Loucy (cell line): Measurements from ENCODE around the gene NBEA.

Experiments
- H2AFZ ChIP-seq: fragments of 200-600 bp; sonication (generic); 2 replicates; pipeline ENCODE4 v1.6.0; 2016; ENCODE audit warnings: antibody characterized with exemption, mild to moderate bottlenecking, low read length, moderate library complexity
- H3F3A ChIP-seq: fragments of 200-600 bp; 2 replicates; pipeline ENCODE4 v1.6.0; 2016; ENCODE audit warnings: antibody characterized with exemption, low read depth, mild to moderate bottlenecking
- H3K27me3 ChIP-seq: fragments of 200-600 bp; sonication (generic); 2 replicates; pipeline ENCODE4 v1.6.1; 2014; ENCODE audit warnings: low read length, mild to moderate bottlenecking; ENCODE audit not compliant: insufficient read depth, poor library complexity, severe bottlenecking
- H3K36me3 ChIP-seq: fragments of 200-600 bp; sonication (generic); 2 replicates; pipeline ENCODE4 v1.6.1; 2016; ENCODE audit warnings: low read length; ENCODE audit not compliant: insufficient read depth
- H3K4me1 ChIP-seq: fragments of 200-600 bp; sonication (generic); 2 replicates; pipeline ENCODE4 v1.5.1; 2014; ENCODE audit warnings: low read length, mild to moderate bottlenecking; ENCODE audit not compliant: insufficient read depth, poor library complexity, severe bottlenecking
- H3K4me2 ChIP-seq: fragments of 200-600 bp; sonication (generic); 2 replicates; pipeline ENCODE4 v1.6.0; 2014; ENCODE audit warnings: antibody characterized with exemption, low read length, low read depth, mild to moderate bottlenecking; ENCODE audit not compliant: poor library complexity, severe bottlenecking
- H3K4me3 ChIP-seq: fragments of 200-600 bp; sonication (generic); 2 replicates; pipeline ENCODE4 v1.5.1; 2014; ENCODE audit warnings: low read length, mild to moderate bottlenecking, mixed read lengths; ENCODE audit not compliant: poor library complexity, severe bottlenecking
- H3K79me2 ChIP-seq: fragments of 200-600 bp; sonication (generic); 2 replicates; pipeline ENCODE4 v1.6.1; 2014; ENCODE audit warnings: low read length; ENCODE audit not compliant: insufficient read depth
- H3K9ac ChIP-seq: fragments of 200-600 bp; sonication (generic); 2 replicates; pipeline ENCODE4 v1.6.0; 2014; ENCODE audit warnings: mild to moderate bottlenecking, low read depth, low read length, moderate library complexity; ENCODE audit not compliant: poor library complexity, severe bottlenecking
- H3K9me2 ChIP-seq: fragments of 200-600 bp; sonication (generic); replicated peaks from 2 replicates; pipeline ENCODE4 v1.6.1; 2016; ENCODE audit warnings: low read depth, low read length, mixed read lengths
- H3K9me3 ChIP-seq: fragments of 200-600 bp; sonication (generic); 2 replicates; pipeline ENCODE4 v1.6.1; 2014; ENCODE audit warnings: mild to moderate bottlenecking, antibody characterized with exemption, low read length, low read depth; ENCODE audit not compliant: insufficient read depth
- H4K20me1 ChIP-seq: fragments of 200-600 bp; sonication (generic); 2 replicates; pipeline ENCODE4 v1.6.0; 2014; ENCODE audit warnings: antibody characterized with exemption, low read length, mild to moderate bottlenecking; ENCODE audit not compliant: insufficient read depth, poor library complexity, severe bottlenecking
- CTCF ChIP-seq: fragments of 200-600 bp; sonication (generic); conservative IDR thresholded peaks from 2 replicates; pipeline ENCODE4 v1.5.1; 2014; ENCODE audit warnings: mild to moderate bottlenecking, antibody characterized with exemption, low read length
- EZH2phosphoT487 ChIP-seq: fragments of 200-600 bp; IDR thresholded peaks from 2 replicates; pipeline ENCODE4 v1.6.1; 2018; ENCODE audit warnings: antibody characterized with exemption, mild to moderate bottlenecking, moderate library complexity, borderline replicate concordance

Gene NBEA

GRCh38 chr13:35720290-35720689 is 778.2 kb downstream of the NBEA start:
- Histone ChIP-seq H3K27me3 (no peaks in the 10 kb centered on the region), H3K4me2 (peak overlapping the region; percentile 73), H3K9me3 (no peaks in the 10 kb centered on the region), H3F3A (no peaks in the 10 kb centered on the region), H3K79me2 (no peaks in the 10 kb centered on the region), H3K4me1 (no peaks in the 10 kb centered on the region), H4K20me1 (no peaks in the 10 kb centered on the region), H3K9me2 (no peaks in the 10 kb centered on the region), H2AFZ (peak overlapping the region; percentile 93), H3K9ac (no peak overlapping the region), H3K4me3 (peak overlapping the region; percentile 63), H3K36me3 (no peaks in the 10 kb centered on the region)
- TF ChIP-seq CTCF (no peak), EZH2phosphoT487 (no peak)

- Histone ChIP-seq H3K9me2 (no peaks in the 10 kb centered on the region), H3K79me2 (no peaks in the 10 kb centered on the region), H4K20me1 (no peaks in the 10 kb centered on the region), H3K4me3 (peak overlapping the region; percentile 63), H3F3A (no peaks in the 10 kb centered on the region), H3K4me2 (peak overlapping the region; percentile 73), H3K4me1 (no peaks in the 10 kb centered on the region), H3K9me3 (no peaks in the 10 kb centered on the region), H3K27me3 (no peaks in the 10 kb centered on the region), H2AFZ (peak overlapping the region; percentile 93), H3K36me3 (no peaks in the 10 kb centered on the region), H3K9ac (peak overlapping the region; percentile 13)
- TF ChIP-seq EZH2phosphoT487, result no peak
- TF ChIP-seq CTCF, result peak; percentile 99
Observed at GRCh38 chr13:35720690-35721554, 778.9 kb downstream of the NBEA start.
